HG02759 (cell line): ENCODE data around the gene POLK.
"Not testable (repeated sequence)": the region's sequence is repeated elsewhere in the genome, so short reads cannot be mapped to it uniquely, and the experiment has no call there.

Experiments
- ATAC-seq: cut with Tn5 transposase; IDR thresholded peaks from one replicate; pipeline ENCODE4 v1.9.1; 2021; ENCODE audit warnings: mild to moderate bottlenecking, moderate library complexity; ENCODE audit not compliant: unreplicated experiment

The POLK gene

DNA sequence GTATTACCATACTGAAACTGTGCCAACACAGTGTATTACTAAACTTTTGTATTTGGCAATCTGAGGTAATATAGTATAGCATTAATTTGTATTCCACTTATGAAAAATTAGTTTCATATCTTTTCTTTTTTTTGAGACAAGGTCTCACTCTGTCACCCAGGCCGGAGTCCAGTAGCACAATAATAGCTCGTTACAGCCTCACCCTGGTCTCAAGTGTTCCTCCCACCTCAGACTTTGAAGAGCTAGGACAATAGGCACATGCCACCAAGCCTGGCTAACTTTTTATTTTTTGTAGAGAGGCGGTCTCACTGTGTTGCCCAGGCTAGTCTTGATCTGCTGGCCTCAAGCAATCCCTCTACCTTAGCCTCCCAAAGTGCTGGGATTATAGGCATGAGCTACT lies 36.1 kb downstream of the POLK start:
- ATAC-seq = no peak

DNA sequence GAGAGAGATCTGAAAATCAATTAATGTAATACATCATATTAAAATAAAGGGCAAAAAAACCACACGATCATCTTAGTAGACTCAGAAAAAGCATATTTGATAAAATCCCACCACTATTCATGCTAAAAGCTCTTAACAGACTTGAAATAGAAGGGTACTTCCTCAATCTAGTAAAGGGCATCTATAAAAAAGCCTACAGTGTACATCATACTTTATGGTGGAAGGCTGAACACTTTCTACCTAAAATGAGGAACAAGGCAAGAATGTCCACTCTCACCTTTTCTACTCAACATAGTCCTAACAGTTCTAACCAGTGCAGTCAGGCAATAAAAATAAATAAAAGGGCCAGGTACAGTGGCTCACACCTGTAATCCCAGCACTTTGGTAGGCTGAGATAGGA lies 38.9 kb downstream of the POLK start:
- ATAC-seq = no peak

DNA sequence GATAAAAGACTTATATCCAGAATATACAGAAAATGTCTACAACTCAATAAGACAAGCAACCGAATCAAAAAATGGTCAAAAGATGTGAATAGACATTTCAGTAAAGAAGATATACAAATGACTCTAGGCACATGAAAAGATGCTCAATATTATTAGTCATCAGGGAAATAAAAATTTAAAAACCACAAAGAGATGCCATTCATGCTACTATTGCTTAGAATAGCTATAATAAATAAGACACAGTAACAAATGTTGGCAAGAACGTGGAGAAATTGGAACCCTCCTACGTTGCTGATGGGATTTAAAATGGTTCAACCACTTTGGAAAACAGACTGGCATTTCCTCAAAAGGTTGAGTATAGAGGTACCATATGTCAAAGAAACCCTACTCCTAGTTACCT lies 39.8 kb downstream of the POLK start:
- ATAC-seq = no peak

DNA sequence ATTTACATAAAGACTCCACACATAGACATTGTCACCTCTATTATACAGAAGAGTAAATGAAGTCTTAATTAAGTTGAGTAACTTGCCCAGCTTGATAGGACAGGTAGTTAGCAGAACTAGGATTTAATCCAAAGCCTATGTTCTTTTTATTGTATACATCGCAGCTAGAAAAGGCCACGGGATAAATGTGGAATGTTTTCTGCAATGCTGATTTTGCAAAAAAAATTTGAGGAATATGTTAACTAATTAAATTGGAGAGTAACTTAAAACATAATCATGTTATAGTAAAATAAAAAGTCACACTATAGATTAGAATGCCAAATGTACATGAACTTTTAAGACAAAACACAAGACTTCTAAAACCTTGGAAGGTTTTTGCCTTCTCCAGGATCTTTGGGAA lies 41.1 kb downstream of the POLK start:
- no peak for ATAC-seq

DNA sequence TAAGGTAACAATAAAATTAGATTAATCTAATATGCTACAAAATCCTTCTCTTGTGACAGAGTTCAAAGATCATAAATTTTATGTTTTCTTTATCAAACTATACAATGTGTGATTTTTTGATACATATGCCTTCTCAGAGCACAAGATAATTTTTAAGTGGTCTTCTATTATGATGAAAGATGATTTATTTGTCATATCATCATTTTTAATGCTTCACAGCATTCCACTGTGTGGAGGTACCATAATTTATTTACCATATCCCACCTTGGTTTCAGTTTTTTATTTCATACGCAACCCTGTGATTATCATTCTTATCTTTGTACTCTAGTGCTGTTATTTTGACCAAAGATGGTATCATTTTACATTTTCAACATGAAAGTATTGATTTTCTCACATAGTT lies 41.7 kb downstream of the POLK start:
- ATAC-seq = no peak

DNA sequence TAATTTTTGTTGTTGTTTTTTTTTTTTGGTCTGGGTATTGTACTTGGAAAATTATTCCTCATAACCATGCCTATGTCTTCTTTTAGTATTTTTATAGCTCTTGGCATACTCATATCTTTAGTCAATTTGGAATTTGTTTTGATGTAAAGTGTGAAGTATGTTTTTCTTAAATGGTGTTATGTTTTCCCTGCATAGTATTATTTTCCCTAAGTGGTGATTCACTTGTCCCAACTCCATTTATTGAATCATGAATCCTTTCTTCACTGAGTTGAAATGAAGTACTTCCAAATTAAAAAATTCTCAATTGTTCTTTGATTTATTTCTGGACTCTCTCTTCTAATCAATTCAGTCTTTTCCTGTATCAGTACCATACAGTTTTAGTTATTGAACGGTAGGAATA lies 46.5 kb downstream of the POLK start:
- ATAC-seq = no peak

DNA sequence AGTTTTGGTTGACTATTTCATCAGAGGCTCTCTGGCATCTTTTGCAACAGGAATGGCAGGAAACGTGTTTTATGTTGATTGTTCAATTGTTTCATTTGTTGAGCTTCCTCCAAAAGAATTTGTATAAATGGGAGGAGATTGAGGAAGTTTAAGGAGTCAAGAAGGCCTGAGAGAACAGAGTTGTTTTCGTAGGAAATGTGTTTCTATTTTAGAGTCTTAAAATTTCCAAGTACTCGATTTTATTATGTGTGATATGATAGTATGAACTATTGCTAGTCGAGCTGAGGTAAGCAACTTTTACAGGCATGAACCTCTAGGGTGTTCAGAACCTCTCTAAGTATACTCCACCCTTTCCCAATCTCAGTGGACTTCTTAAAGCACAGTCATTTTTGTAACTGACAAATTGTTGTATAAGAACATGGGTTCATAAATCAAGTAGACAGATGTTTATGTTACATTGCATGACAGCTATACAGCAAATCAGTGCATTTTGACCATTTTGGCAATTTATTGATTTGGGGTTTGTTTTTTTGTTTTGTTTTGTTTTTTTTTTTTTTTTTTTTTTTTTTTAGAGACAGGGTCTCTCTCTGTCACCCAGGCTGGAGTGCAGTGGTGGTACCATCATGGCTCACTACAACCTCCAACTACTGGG lies 47.4 kb downstream of the POLK start:
- no peak for ATAC-seq

DNA sequence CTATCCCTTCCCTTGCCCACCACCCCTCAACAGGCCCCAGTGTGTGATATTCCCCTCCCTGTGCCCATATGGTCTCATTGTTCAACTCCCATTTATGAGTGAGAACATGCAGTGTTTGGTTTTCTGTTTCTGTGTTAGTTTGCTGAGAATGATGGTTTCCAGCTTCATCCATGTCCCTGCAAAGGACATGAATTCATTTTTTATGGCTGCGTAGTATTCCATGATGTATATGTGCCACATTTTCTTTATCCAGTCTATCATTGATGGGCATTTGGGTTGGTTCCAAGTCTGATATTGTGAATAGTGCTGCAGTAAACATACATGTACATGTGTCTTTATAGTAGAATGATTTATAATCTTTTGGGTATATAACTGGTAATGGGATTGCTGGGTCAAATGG lies 49.0 kb downstream of the POLK start:
- not testable (repeated sequence) for ATAC-seq

DNA sequence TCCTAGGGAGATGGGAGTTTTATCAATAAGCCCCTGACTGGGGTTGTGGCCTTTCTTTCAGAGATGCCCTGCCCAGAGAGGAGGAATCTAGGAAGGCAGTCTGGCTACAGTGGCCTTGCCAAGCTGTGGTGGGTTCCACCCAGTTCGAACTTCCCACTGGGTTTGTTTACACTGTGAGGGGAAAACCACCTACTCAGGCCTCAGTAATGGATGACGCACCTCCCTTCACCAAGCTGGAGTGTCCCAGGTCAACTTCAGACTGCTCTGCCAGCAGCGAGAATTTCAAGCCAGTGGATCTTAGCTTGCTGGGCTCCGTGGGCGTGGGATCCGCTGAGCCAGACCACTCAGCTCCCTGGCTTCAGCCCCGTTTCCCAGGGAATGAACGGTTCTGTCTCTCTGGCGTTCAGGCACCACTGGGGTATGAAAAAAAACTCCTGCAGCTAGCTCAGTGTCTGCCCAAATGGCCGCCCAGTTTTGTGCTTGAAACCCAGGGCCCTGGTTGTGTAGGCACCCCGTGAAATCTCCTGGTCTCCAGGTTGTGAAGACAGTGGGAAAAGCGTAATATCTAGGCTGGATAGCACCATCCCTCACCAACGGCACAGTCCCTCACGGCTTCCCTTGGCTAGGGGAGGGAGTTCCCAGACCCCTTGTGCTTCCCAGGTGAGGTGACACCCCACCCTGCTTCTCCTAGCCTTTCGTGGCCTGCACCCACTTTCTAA lies 54.5 kb downstream of the POLK start:
- ATAC-seq = not testable (repeated sequence)

DNA sequence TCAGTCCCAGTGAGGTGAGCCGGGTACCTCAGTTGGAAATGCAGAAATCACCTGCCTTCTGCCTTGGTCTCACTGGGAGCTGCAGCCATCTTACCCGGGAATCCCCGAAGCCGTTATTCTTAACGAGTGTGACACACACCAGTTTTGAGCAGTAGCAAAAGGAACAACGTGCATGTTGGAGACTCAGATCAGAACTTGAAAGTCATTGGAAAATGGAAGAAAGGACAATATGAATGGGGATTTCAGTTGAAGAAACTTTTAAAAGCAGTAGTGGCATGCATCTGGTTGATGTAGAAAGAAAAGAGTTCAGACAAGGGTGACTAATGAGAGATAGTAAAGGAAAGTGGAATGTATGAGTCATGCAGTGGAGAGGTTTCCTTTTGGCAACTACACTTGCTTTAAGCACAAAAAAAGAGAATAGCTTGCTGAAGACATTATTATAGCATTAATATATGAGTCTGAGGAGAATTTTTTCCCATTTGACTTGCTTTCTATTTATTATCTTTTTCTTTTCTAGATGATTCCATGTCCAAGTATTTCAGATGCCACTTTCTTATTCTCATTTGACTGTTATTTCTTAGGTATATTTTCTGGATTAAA lies 55.1 kb downstream of the POLK start:
- peak; percentile 87 for ATAC-seq

DNA sequence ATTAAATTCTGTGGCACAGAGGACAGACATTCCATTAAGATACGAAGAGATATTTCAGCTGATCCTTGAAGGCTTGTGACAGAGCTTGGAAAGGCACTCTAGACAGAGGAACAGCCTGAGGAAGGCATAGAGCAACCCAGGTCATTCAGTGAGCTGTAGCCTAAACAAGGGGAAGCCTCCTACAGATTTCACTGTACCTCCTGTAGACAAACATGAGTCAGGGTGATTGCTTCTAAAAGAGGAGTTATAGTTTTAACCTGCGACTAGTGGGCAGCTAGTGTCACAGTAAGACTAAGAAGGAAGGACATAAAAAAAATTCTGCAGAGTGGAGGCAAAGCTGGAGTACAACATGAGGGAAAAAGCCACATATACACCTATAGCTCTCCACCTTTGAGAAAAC lies 56.0 kb downstream of the POLK start:
- peak; percentile 55 for ATAC-seq

DNA sequence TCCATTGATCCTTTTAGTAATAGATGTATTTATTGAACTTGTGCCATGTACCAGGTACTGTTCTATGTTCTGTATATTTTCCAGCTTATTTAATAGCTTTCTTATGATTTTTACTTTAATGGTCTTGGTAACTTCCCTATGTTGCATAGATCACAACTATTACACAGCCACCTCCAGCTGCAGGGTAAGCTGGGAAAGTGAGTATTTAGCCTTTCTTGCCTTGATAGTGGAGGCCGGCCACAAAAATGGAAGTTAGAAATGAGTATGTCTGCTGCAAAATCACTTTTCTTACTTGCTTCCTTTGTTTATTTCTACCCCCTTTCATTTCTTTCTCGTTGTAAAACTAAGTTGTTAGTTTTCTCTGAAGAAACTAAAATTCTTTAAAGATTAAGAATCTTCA lies 56.5 kb downstream of the POLK start:
- no peak for ATAC-seq

DNA sequence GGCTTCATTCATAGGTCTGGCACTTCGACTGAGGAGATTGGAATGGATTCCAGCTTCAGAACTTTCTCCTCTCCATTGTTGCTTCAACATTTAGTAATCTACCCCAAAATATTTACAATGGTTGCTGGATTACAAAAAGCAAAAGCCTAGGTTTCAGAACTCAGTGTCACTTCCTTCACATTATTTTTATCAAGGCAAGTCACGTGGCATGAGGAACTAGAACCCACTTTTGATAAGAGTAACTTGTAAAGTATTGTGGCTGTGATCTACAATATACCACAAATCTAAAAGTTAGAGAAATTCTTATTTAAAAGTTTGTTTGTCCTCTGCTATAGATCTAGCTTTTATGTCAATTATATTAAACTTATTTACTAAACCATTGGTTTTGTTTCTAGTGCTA lies 59.9 kb downstream of the POLK start:
- ATAC-seq = no peak

DNA sequence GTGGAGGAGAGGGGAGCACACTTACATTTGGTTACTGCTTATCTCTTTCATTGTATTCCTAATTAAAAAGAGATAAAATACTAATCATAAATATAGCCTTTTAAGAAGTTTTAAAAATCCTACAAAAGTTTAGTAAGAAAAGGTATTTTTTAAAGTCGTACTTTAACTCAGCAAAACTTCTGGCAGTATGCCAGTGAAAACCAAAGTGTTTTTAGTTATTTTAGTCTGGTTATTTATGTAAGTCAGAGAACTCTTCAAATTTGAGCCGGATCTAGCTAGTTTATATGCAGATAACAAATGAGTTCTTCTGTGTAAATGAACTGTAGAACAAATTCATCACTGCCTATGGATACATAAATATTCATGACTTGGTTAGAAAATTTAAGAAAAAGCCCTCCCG lies 63.1 kb downstream of the POLK start:
- no peak for ATAC-seq

DNA sequence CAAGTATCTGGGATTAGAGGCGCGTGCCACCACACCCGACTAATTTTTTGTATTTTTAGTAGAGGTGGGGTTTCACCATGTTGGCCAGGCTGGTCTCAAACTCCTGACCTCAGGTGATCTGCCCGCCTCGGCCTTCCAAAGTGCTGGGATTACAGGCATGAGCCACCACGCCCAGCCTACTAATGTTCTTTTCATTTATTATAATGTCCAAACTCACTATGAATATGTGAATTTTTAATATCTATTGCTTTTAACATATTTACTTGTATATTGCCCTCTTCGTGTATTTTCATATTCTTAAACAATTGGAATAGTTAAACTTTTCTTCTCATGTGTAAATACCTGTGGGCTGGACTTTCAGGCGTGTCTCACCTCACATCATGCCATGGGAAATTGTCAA lies 66.6 kb downstream of the POLK start:
- ATAC-seq = not testable (repeated sequence)

DNA sequence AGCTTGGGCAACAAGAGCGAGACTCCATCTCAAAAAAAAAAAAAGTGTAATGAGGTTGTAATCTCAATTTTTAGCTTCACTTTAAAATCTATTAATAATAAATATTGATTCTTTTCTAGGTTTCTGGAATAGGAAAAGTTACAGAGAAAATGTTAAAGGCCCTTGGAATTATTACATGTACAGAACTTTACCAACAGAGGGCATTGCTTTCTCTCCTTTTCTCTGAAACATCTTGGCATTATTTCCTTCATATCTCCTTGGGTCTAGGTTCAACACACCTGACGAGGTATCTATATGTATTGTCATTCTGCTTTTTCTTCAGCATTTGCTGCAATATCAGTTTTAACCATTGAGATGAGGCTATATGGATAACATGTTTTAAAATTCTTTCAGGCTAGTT lies 73.0 kb downstream of the POLK start:
- ATAC-seq = no peak

DNA sequence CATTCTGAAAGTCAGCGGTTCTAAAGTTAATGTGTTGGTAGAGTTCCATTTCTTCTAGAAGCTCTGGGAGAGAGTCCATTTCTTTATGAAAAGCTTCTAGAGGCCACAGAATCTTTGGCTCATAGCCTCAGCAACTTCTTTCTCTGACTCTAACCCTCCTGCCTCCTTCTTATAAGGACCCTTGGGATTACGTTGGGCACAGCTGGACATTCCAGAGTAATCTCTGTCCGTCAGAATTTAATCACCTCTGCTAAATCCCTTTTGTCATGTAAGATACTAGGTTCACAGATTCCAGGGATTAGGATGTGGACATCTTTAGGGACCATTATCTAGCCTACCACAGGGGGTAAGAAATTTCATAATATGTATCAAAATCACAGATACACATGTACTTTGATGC lies 77.0 kb downstream of the POLK start:
- no peak for ATAC-seq

DNA sequence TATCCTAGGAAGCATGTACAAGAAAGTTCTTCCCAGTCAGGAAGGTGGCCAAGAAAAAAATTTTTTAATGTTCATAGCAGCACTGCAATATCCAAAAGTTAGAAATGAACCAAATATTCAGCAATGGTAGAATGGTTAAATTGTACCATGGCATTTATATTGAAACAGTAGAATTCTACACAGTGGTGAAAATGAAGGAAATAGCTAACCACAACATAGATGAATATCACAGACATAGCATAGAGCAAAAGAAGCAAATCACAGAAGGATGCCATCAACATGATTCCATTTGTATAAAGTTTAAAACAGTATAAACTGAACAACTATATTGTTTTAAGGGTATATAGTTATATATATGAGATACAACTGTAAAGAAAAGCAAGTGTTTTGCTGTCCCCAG lies 88.8 kb downstream of the POLK start:
- no peak for ATAC-seq

DNA sequence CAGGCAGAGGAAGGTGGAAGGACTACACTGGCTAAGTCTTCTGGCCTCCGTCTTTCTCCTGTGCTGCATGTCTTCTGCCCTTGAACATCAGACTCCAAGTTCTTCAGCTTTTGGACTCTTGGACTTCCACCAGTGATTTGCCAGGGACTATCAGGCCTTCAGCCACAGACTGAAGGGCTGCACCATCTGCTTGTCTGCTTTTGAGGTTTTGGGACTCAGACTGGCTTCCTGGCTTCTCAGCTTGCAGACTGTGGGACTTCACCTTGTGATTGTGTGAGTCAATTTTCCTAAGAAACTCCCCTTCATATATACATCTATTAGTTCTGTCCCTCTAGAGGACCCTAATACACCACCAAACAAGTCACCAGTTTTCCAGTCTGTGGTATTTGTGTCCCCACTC lies 89.9 kb downstream of the POLK start:
- ATAC-seq = no peak

DNA sequence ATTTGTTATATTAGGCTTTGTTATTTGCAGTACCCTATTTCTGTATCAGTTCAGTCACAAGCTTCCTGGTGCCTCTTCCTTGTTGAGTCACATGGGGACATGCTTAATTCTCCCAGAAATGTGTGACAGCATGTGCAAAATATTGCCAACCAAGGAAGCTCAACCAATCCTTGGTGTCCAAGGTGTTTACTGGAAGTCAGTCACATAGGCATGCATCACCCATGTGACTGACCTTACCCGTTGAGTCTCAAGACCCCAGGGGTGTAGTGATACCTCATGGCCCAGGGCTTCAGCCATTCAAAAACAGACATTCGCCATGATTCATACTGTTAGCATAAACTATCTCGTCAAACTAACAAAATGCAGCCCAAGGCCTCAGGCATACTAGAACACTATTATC lies 90.3 kb downstream of the POLK start:
- no peak for ATAC-seq

DNA sequence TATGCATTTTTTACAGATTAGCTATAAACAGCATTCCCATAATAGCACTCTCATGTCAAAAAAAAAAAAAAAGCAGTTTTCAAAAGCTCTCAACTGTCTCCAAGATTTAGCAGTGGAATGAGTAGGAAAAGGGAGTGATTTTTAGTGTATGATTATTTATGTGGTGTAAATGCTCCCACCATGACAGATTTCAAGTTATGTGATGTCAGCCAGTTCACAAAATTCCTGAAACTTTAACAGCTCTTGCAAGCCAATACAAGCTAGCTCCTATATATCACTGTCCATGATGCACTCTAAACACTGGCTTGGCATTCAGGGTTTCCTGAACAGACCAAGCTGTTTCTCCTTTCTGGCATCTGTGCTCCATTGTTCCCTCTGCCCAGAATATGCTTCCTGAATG lies 91.7 kb downstream of the POLK start:
- ATAC-seq = no peak

DNA sequence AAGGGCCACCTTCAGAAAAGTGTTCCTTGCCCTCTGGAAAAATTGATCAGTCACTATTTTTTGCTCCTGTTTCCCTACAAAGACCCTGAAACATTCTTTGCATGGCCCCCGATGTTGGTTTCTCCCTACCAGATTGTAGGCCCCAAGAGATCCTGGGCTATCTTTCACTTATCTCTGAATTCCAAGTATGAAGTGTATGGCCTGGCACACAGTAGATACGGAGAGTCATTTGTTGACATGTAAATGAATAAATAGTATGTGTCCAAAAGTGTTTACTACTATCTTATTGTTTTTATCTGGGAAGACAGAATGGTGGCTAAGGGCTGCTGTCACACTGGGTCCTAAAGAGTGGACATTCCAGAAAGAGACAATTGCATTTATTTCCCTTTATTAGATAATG lies 92.1 kb downstream of the POLK start:
- no peak for ATAC-seq

DNA sequence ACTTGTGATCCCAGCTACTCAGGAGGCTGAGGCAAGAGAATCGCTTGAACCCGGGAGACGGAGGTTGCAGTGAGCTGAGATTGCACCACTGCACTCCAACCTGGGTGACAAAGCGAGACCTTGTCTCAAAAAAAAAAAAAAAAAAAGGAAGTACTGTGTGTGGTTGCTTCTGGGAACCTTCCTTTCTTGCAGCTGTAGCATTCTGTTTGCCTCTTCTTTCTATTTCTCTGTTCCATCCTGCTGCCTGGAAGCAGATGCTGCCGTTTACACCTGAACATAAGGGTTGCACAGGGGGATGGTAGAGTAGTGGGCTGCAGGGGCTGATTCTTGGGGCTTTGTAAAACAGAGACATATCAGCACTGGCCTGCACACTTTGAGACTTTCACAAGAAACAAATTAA lies 95.7 kb downstream of the POLK start:
- ATAC-seq = not testable (repeated sequence)
